GM12801 (cell line): ENCODE measurements around the gene LDLRAD4.

ENCODE experiments used
- TF ChIP-seq, protein P1 (sequence below): IDR thresholded peaks from one replicate; pipeline ENCODE4 v1.5.1; 2011; ENCODE audit warnings: control low read depth; ENCODE audit not compliant: insufficient read length; ENCODE audit errors: extremely low read depth

LDLRAD4 gene

DNA sequence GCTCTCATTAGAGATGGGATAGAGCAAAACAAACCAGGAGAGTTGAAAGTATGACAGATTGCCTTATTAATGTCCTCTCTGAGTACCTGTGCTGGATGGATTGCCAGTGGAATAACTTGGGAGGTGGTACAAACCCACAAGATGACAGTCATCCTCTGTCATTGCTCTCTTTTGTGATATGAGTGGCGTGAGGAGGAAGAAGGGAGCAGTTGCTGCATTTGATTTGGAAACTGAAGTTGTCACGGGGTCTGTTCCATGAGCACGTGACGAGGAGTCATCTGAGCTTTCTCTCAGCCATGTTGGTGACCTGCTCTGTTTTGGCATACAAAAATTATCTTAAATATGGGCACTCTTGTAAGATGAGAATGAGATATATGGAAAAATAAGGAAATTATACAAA, 302.9 kb downstream of the LDLRAD4 start:
- TF ChIP-seq, protein P1, sequence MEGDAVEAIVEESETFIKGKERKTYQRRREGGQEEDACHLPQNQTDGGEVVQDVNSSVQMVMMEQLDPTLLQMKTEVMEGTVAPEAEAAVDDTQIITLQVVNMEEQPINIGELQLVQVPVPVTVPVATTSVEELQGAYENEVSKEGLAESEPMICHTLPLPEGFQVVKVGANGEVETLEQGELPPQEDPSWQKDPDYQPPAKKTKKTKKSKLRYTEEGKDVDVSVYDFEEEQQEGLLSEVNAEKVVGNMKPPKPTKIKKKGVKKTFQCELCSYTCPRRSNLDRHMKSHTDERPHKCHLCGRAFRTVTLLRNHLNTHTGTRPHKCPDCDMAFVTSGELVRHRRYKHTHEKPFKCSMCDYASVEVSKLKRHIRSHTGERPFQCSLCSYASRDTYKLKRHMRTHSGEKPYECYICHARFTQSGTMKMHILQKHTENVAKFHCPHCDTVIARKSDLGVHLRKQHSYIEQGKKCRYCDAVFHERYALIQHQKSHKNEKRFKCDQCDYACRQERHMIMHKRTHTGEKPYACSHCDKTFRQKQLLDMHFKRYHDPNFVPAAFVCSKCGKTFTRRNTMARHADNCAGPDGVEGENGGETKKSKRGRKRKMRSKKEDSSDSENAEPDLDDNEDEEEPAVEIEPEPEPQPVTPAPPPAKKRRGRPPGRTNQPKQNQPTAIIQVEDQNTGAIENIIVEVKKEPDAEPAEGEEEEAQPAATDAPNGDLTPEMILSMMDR: no peak

DNA sequence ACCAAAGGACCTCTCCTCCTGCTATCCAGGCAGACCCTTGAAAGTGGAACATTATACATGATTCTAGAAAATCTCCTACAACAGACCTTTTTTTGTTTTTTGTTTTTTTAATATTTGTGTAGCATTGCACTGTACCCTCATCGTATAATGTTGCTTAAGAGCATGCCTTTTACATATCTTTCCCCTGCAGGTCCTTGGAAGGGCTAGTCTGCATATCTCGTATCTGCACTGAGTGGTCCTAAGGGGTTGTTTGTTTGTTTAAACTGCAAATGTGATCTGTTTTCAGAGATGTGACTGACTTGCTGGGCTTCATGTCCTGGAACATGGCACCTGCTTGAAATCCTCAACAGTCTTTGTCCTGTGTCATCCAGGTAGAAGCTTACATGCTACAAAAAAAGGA, 303.7 kb downstream of the LDLRAD4 start:
- TF ChIP-seq, protein P1: no peak

DNA sequence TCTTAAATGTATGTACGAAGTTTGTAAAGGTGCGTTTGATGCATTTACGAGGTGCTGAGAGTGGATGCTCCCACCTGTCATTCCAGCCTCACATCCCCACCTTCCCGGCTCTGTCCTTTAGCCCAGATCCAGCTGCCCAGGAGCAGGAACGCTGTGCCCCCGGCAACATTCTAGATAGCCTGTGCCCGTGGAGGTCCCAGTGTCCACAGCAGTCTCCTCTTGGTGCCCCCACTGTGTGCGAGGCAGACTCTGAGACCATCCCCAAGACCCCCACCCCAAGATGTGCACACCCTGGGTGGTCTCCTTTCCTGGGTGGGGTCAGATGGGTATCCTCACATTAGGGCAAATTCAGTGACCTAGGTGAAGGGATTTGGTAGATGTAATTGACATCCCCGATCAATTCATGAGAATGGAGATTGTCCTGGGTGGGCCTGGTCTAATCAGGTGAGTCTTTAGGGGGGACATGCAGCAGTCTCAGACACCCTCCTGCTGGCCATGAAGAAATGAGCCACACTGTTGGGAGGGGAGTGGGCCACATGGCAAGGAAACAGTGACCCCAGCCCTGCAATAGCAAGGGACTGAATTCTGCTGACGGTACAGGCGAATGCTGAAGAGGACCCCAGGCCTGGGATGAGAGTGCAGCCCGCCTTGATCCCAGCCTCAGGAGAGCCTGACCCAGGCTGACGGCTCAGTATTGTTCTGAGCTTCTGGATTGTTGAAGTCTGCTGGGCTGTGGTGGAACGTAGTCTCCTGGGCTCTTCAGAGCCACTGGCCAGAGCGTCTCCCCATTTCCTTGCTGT, 304.5 kb downstream of the LDLRAD4 start:
- TF ChIP-seq, protein P1: no peak

GRCh38 chr18:13524054-13524453, 305.5 kb downstream of the LDLRAD4 start:
- TF ChIP-seq, protein P1: no peak

- TF ChIP-seq, protein P1: no peak
These were observed 306.3 kb downstream of the LDLRAD4 start for GRCh38 chr18:13524811-13525210.

DNA sequence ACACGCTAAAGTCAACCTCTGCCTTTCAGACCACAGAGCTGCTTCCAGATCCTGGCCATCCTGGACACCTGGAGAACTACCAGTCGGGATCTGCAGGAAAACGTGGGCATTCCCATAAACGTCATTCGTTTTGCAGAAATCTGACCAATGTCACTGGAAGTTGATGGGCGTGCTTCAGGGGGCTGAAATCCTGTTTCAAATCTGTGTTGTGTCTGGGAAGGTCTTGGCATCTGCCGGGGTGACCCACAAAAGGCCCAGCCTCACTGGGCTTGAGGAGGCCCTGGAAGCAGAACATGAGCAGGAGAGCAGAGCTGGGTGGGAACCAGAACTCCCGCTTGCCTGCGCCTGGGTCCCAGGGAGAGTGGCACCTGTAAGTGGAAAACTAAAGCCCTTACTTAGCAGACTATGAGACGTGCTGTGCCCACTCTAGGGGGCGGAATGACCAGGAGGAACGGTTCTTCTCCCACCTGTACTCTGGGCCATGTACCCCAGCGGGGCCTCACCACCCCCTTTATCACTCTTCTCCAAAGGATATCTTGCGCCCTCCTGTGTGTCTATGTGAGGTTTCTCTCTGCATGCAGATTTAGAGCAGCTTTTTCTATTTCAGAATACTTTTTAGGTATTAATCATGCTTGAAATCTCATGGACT, 306.9 kb downstream of the LDLRAD4 start:
- TF ChIP-seq, protein P1: no peak

GRCh38 chr18:13526519-13526918, 308.0 kb downstream of the LDLRAD4 start:
- TF ChIP-seq, protein P1: no peak
